ENCODE measurements around the gene RNASEH2C. TPM values are rescaled to one million over a fixed set of nuclear protein-coding genes. Genes with fewer than 3 reads are reported as not detected.
A peak's percentile ranks its signal among the peaks of the same experiment; 100 is the strongest.
"Not testable (repeated sequence)": the region's sequence is repeated elsewhere in the genome, so short reads cannot be mapped to it uniquely, and the experiment has no call there.

Gene RNASEH2C
- total RNA-seq (26.4 and 44.4 TPM in 2 replicates), polyA plus RNA-seq (68.6 and 78.7 TPM in 2 replicates)

DNA sequence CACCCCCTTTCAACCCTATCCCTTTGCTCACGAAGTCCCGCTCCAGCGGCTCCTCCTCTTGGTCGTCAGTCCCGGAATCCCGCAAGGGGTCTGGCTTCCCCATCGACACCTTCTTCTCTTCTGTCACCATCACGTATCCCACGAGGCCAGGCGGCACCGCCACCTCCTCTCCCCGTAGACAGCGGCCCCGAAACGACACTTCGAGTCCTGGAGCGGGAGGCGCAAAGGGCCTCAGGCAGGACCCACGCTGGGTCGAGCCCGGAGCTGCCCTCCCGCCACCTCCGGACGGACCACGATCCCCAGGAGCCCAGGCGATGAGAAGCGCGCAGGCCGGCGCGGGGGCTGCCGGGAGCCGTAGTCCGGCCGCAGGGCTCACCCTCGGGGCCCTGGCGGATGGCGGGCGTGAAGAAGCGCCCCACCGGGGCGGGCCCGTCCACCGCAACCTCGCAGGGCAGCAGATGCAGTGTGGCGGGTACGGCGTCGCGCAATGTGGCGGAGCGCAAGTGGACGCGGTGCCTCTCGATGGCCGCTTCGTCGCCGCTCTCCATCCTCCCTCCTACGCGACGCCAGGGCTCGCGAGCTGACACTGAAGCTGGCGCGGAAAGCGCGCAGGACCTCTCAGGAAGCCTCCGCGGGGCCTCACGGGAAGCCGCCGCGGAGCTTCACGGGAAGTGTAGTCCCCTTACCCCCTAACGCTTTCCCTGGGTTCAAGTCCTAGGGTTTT is at the start of gene RNASEH2C:
RNASEH2C (minus strand) TSS at position 588 of the 724 bp plus-strand sequence; CDS start at position 548, 40 bp downstream.
- Histone ChIP-seq H3K9me2 (replicated peaks; ENCODE audit: insufficient read depth) (no peaks in the 10 kb centered on the region), H3K27ac (peak within 1 kb of the TSS; percentile 64), H3K9me3 (ENCODE audit: low read depth) (no peaks in the 10 kb centered on the region), H3K4me3 (peak within 1 kb of the TSS; percentile 46), H3K4me2 (peak within 1 kb of the TSS; percentile 94), H2AFZ (peak within 1 kb of the TSS; percentile 41), H3K36me3 (replicated peaks; ENCODE audit: insufficient read depth, low read depth) (no peaks in the 10 kb centered on the region), H3K79me2 (peaks cover 20% of the 10 kb centered on the region), H4K20me1 (ENCODE audit: insufficient read depth, poor library complexity, severe bottlenecking) (peaks cover 13% of the 10 kb centered on the region), H3K4me1 (ENCODE audit: insufficient read depth) (peaks cover 11% of the 10 kb centered on the region), H3K27me3 (no peaks in the 10 kb centered on the region)
- DNase-seq (ENCODE audit: low spot score) = peak; percentile 93
- WGBS (ENCODE audit: low lambda C conversion rate, missing lambda C conversion rate) = under 1% methylated on average over 71 of the region's 76 CpGs
- TF ChIP-seq, protein P1, sequence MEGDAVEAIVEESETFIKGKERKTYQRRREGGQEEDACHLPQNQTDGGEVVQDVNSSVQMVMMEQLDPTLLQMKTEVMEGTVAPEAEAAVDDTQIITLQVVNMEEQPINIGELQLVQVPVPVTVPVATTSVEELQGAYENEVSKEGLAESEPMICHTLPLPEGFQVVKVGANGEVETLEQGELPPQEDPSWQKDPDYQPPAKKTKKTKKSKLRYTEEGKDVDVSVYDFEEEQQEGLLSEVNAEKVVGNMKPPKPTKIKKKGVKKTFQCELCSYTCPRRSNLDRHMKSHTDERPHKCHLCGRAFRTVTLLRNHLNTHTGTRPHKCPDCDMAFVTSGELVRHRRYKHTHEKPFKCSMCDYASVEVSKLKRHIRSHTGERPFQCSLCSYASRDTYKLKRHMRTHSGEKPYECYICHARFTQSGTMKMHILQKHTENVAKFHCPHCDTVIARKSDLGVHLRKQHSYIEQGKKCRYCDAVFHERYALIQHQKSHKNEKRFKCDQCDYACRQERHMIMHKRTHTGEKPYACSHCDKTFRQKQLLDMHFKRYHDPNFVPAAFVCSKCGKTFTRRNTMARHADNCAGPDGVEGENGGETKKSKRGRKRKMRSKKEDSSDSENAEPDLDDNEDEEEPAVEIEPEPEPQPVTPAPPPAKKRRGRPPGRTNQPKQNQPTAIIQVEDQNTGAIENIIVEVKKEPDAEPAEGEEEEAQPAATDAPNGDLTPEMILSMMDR (IDR thresholded peaks at IDR 0.05; ENCODE audit: poor library complexity) = no peak
- TF ChIP-seq EZH2 (IDR thresholded peaks at IDR 0.05; ENCODE audit: borderline replicate concordance) = no peak
- TF ChIP-seq EZH2phosphoT487 (IDR thresholded peaks at IDR 0.05; ENCODE audit: low read depth, severe bottlenecking, unreplicated experiment) = no peak

DNA sequence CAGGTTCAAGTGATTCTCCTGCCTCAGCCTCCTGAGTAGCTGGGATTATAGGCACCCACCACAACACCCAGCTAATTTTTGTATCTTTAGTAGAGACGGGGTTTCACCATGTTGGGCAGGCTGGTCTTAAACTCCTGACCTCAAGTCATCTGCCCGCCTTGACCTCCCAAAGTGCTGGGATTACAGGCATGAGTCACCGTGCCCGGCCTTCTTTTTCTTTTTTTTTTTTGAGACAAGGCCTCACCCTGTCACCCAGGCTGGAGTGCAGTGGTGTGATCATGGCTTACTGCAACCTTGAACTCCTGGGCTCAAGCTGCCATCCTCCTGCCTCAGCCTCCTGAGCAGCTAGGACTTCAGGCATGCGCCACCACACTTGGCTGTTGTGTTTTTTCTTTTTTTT is 47.2 kb upstream of the RNASEH2C start:
- not testable (repeated sequence) for H3K36me3 ChIP-seq (replicated peaks; ENCODE audit: insufficient read depth, low read depth); H4K20me1 ChIP-seq (ENCODE audit: insufficient read depth, poor library complexity, severe bottlenecking); H2AFZ ChIP-seq; H3K27ac ChIP-seq; H3K27me3 ChIP-seq; H3K4me2 ChIP-seq; DNase-seq (ENCODE audit: low spot score); H3K4me3 ChIP-seq; H3K4me1 ChIP-seq (ENCODE audit: insufficient read depth); H3K9me3 ChIP-seq (ENCODE audit: low read depth); H3K9me2 ChIP-seq (replicated peaks; ENCODE audit: insufficient read depth); H3K79me2 ChIP-seq
- 73% methylated on average over 3 of the region's 5 CpGs for WGBS (ENCODE audit: low lambda C conversion rate, missing lambda C conversion rate)

DNA sequence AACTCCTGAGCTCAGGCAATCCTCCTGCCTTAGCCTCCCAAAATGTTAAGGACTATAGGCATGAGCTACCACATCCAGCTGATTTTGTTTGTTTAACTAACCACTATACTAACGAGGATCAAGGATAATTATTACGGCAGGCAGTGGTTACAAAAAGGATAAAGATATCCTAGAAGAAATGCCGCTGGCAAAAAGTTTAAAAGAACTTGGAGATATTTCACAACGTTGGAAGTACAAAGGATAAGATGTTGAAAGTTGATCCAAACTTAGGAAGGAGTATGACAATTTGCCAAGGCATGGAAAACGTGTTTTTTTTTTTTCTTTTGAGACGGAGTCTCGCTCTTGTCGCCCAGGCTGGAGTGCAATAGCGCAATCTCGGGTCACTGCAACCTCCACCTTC is 46.8 kb upstream of the RNASEH2C start:
- H4K20me1 ChIP-seq (ENCODE audit: insufficient read depth, poor library complexity, severe bottlenecking) = no peaks in the 10 kb centered on the region
- no peak overlapping the region for H3K4me2 ChIP-seq
- H3K27ac ChIP-seq = no peak overlapping the region
- WGBS (ENCODE audit: low lambda C conversion rate, missing lambda C conversion rate) = 84% methylated on average over 10 of the region's 10 CpGs
- no peaks in the 10 kb centered on the region for H3K79me2 ChIP-seq
- no peaks in the 10 kb centered on the region for H3K9me3 ChIP-seq (ENCODE audit: low read depth)
- no peaks in the 10 kb centered on the region for H3K9me2 ChIP-seq (replicated peaks; ENCODE audit: insufficient read depth)
- H3K4me1 ChIP-seq (ENCODE audit: insufficient read depth) = peaks cover 6% of the 10 kb centered on the region
- DNase-seq (ENCODE audit: low spot score) = no peak
- no peaks in the 10 kb centered on the region for H3K27me3 ChIP-seq
- H3K4me3 ChIP-seq = no peak overlapping the region
- H2AFZ ChIP-seq = no peak overlapping the region
- TF ChIP-seq, protein P1 (IDR thresholded peaks at IDR 0.05; ENCODE audit: poor library complexity) = no peak
- TF ChIP-seq EZH2 (IDR thresholded peaks at IDR 0.05; ENCODE audit: borderline replicate concordance) = no peak
- no peak for TF ChIP-seq EZH2phosphoT487 (IDR thresholded peaks at IDR 0.05; ENCODE audit: low read depth, severe bottlenecking, unreplicated experiment)
- H3K36me3 ChIP-seq (replicated peaks; ENCODE audit: insufficient read depth, low read depth) = no peaks in the 10 kb centered on the region

DNA sequence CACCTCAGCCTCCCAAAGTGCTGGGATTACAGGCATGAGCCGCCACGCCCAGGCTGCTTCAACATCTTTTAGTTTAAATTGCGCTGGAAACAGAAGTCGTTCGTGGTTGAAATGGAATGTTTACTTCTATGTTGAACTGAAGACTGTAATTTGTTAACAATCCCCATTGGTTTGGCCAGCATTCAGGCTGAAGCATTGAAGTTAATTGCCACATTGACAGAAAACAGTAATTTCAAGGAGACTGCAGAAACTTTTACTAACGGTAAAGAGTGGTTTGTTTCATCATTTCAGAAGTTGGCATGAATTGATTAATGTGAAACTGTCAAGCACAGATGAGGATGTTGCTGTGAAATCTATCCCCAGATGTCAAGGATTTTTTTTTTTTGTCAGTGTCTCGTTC is 45.9 kb upstream of the RNASEH2C start:
- Histone ChIP-seq H3K27me3 (no peaks in the 10 kb centered on the region), H3K4me3 (no peak overlapping the region), H3K9me3 (ENCODE audit: low read depth) (no peaks in the 10 kb centered on the region), H3K79me2 (no peaks in the 10 kb centered on the region), H2AFZ (no peak overlapping the region), H3K36me3 (replicated peaks; ENCODE audit: insufficient read depth, low read depth) (no peaks in the 10 kb centered on the region), H3K9me2 (replicated peaks; ENCODE audit: insufficient read depth) (no peaks in the 10 kb centered on the region), H3K27ac (no peak overlapping the region), H3K4me1 (ENCODE audit: insufficient read depth) (peaks cover 6% of the 10 kb centered on the region), H3K4me2 (no peak overlapping the region), H4K20me1 (ENCODE audit: insufficient read depth, poor library complexity, severe bottlenecking) (no peaks in the 10 kb centered on the region)
- TF ChIP-seq EZH2 (IDR thresholded peaks at IDR 0.05; ENCODE audit: borderline replicate concordance) = no peak
- no peak for TF ChIP-seq EZH2phosphoT487 (IDR thresholded peaks at IDR 0.05; ENCODE audit: low read depth, severe bottlenecking, unreplicated experiment)
- no peak for DNase-seq (ENCODE audit: low spot score)
- 60% methylated on average over 7 of the region's 7 CpGs for WGBS (ENCODE audit: low lambda C conversion rate, missing lambda C conversion rate)

All from hepatocyte (in vitro differentiated cells).